ENCODE results near the gene WASF3. TPM values are rescaled to one million over a fixed set of nuclear protein-coding genes. Genes with fewer than 3 reads are reported as not detected.

Gene WASF3, protein sequence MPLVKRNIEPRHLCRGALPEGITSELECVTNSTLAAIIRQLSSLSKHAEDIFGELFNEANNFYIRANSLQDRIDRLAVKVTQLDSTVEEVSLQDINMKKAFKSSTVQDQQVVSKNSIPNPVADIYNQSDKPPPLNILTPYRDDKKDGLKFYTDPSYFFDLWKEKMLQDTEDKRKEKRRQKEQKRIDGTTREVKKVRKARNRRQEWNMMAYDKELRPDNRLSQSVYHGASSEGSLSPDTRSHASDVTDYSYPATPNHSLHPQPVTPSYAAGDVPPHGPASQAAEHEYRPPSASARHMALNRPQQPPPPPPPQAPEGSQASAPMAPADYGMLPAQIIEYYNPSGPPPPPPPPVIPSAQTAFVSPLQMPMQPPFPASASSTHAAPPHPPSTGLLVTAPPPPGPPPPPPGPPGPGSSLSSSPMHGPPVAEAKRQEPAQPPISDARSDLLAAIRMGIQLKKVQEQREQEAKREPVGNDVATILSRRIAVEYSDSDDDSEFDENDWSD
- total RNA-seq: 100 to 1,000 TPM in 1 of 4 donors, 10 to 100 TPM in 3; 34.8 to 101 (median 49.3) TPM

DNA sequence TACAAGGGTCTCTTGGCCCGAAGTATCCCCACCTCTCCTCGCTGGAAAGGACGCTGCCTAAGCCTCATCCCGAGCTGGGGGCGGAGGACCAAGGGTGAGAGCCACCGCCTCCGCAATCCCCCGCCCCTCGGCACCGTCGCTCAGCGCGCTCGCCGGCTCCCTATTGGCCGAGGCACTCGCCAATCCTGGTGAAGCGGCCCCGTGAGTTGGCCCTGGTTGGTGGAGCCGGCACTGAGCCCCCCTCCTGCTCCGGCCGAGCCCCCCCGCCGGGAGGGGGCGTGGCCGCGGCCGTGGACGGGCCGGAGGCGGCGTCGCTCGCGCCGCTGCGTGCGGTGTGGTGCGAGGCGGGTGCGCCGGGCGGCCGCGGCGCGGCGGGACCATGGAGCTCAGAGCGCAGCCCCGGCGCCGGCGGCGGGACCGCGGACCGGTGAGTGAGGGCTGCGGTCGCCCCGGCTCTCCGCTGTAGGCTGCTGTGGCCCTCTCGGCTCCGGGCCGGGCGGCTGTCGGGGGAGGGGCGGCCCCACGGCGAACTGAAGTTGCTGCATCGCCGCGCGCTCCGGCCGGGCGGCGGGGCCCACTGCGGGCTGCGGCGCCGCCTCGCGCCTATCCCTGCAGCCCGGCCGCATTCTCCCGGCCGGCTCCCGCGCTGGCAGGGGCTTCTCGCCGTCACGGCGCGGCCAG is at the start of gene WASF3:
WASF3 (plus strand) TSS at position 291 of the 681 bp plus-strand sequence. CDS start 84,588 bp downstream, outside the sequence.
- TF ChIP-seq, protein P1, sequence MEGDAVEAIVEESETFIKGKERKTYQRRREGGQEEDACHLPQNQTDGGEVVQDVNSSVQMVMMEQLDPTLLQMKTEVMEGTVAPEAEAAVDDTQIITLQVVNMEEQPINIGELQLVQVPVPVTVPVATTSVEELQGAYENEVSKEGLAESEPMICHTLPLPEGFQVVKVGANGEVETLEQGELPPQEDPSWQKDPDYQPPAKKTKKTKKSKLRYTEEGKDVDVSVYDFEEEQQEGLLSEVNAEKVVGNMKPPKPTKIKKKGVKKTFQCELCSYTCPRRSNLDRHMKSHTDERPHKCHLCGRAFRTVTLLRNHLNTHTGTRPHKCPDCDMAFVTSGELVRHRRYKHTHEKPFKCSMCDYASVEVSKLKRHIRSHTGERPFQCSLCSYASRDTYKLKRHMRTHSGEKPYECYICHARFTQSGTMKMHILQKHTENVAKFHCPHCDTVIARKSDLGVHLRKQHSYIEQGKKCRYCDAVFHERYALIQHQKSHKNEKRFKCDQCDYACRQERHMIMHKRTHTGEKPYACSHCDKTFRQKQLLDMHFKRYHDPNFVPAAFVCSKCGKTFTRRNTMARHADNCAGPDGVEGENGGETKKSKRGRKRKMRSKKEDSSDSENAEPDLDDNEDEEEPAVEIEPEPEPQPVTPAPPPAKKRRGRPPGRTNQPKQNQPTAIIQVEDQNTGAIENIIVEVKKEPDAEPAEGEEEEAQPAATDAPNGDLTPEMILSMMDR (IDR thresholded peaks at IDR 0.05; ENCODE audit: low read depth): no peak

DNA sequence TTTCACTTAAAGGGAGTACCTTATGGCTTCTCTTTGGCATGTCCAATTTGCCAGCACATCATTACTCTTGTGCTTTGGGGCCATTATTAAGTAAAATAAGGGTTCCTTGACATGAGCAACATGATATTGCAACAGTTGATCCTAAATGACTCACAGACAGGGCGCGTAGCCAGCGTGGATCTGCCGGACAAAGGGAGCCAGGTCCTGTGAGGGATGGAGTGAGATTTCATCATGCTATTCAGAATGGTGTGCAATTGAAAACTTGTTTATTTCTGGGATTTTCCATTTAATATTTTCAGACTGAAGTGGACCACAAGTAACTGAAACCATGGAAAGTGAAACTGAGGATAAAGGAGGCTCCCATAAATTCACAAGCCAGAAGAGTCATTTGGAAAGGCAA is 48.6 kb upstream of the WASF3 start:
- TF ChIP-seq, protein P1 (IDR thresholded peaks at IDR 0.05; ENCODE audit: low read depth): no peak

DNA sequence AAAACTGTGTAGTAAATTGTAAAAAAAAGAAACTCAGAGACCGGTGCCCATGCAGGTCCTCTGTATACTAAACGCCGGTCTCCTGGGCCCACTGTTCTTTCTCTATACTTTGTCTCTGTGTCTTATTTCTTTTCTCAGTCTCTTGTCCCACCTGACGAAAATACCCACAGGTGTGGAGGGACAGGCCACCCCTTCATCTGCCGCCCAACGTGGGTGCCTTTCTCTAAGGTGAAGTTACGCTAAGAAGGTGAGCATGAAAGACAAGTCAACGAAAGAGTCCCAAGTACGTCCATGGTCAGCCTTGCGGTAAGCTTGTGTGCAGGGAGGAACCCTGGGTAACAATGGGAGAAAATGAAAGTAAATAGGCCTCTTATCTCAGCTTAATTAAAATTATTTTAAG is 48.0 kb upstream of the WASF3 start:
- TF ChIP-seq, protein P1 (IDR thresholded peaks at IDR 0.05; ENCODE audit: low read depth): no peak

DNA sequence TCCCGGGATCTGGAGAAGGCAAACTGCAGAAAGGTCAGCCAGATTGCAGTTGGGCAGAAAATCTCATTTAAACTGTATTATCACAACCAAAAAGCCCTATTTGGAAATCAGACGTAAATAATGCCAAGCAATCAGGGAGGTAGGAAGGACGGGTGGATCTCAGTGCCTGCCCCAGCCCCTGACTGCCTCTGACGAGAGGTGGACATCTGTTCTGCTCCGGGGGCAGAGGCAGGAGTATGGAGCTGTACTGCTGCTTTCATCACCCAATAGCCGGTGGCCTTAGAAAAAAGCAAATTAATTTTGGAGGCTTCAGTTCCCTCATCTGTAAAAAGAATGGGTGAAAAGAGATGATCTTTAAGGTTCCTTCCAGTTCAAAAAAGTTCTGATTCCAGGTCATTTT is 43.6 kb upstream of the WASF3 start:
- TF ChIP-seq, protein P1 (IDR thresholded peaks at IDR 0.05; ENCODE audit: low read depth): no peak

DNA sequence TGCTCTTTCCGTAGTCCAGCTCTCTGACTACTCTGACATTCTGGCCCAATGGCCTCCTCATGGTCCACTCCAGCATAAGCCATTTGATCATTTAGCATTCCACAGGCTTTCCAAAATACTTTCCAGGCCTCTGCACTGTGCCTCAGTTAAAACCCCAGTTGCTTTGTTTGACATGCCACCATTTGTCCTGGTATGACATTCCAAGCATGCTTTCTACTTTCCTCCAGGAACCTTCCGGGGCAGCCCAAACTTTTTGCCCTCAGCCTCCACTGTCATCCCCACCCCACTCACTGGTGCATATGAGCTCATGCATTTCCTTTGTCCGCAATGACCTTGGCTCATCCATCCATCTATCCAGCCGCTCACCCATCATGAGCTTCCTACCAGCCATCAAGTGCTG is 41.8 kb upstream of the WASF3 start:
- TF ChIP-seq, protein P1 (IDR thresholded peaks at IDR 0.05; ENCODE audit: low read depth): no peak

DNA sequence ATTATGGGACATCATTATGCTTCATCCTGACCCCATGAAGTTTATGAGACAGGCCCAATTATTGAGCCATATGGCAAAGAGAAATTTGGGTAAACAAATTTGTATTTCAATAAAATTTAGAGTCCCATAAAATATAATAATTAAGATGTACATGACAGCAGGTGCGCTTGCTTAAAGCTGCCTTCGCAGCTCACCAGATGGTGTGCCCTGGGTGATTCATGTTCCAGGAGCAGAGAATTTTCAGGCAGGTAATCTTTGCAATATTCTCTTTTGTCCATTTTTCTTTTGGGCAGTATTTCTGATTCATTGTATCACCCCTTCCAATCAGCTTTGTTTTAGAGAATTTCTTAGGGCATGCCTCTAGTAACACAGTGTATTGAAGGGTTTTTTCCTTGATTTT is 39.5 kb upstream of the WASF3 start:
- TF ChIP-seq, protein P1 (IDR thresholded peaks at IDR 0.05; ENCODE audit: low read depth): no peak

DNA sequence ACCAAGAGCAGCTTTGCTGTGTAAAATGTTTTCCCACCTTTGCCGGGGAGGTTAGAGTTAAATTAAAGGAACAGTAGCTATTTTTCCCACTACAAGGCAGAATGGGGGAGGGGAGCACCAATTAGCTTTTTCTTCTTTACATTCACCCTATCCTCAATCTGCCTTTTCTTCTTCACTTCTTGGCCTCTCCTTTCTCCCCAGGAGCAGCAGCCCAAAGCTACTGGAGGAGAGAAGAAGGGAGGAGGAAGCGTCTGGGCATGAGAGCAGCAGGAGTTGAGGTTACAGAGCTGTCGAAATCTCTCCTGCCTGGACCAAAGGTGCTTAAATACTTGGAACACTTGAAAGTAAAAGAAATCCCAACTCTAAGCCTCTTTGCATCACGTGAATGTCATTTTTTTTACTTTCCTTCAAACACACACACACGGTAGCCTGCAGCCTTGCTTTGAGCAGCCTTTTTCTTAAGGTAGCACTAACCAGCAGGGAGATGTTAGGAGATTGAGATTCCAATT is 39.0 kb upstream of the WASF3 start:
- TF ChIP-seq, protein P1 (IDR thresholded peaks at IDR 0.05; ENCODE audit: low read depth): no peak
